ENCODE measurements around the gene KCNQ1.

KCNQ1 gene

GRCh38 chr11:2529636-2530035 lies 84.8 kb downstream of the KCNQ1 start:
- TF ChIP-seq, protein P1, sequence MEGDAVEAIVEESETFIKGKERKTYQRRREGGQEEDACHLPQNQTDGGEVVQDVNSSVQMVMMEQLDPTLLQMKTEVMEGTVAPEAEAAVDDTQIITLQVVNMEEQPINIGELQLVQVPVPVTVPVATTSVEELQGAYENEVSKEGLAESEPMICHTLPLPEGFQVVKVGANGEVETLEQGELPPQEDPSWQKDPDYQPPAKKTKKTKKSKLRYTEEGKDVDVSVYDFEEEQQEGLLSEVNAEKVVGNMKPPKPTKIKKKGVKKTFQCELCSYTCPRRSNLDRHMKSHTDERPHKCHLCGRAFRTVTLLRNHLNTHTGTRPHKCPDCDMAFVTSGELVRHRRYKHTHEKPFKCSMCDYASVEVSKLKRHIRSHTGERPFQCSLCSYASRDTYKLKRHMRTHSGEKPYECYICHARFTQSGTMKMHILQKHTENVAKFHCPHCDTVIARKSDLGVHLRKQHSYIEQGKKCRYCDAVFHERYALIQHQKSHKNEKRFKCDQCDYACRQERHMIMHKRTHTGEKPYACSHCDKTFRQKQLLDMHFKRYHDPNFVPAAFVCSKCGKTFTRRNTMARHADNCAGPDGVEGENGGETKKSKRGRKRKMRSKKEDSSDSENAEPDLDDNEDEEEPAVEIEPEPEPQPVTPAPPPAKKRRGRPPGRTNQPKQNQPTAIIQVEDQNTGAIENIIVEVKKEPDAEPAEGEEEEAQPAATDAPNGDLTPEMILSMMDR (IDR thresholded peaks at IDR 0.05; ENCODE audit: insufficient read depth, low read length, poor library complexity, severe bottlenecking), result no peak
- no peaks in the 10 kb centered on the region; the same call in 1 of the 2 replicates for H3K27me3 ChIP-seq (replicated peaks; ENCODE audit: control insufficient read depth, insufficient read depth, low read length)
- no peak for DNase-seq (ENCODE audit: extremely low read depth, insufficient read length)
- no peaks in the 10 kb centered on the region for H3K36me3 ChIP-seq (ENCODE audit: control insufficient read depth, insufficient read depth, low read length)
- no peak overlapping the region for H3K4me3 ChIP-seq (replicated peaks; ENCODE audit: low read depth, low read length)

DNA sequence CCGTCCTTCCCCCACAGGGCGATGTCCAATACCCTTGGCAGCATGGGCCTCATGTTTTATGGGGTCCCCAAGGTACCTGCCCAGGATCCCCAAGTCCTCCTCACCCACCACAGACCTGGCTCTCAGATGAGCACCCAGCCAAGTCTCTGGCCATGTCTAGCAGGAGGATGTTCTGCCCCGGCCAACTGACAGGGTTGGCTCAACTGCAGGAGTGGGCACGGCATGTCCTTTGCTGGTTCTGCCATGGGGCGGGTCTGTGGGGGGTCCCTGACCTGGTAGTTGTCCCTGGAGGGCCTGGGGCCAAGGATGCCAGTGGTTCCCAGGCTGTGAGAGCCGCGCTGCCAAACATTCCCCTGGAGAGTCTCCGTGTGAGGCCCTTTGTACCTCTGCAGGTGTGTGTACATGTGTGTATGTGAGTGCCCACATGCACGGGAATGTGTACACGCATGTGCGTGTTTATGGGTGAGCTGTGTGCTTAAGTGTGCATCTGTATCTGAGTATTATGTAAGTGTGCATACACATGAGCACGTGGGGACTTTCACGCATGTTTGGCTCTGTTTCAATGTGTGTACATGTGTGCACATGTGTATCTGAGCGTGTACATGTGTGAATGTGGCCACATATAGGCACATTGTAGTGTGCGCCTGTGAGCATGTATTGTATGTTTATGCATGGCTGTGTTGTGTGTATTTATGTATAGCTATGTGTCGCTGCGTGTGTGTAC lies 85.5 kb downstream of the KCNQ1 start:
- H3K27me3 ChIP-seq (replicated peaks; ENCODE audit: control insufficient read depth, insufficient read depth, low read length), result no peaks in the 10 kb centered on the region
- TF ChIP-seq, protein P1 (IDR thresholded peaks at IDR 0.05; ENCODE audit: insufficient read depth, low read length, poor library complexity, severe bottlenecking), result no peak
- no peaks in the 10 kb centered on the region for H3K36me3 ChIP-seq (ENCODE audit: control insufficient read depth, insufficient read depth, low read length)
- H3K4me3 ChIP-seq (replicated peaks; ENCODE audit: low read depth, low read length), result no peak overlapping the region
- DNase-seq (ENCODE audit: extremely low read depth, insufficient read length), result no peak

DNA sequence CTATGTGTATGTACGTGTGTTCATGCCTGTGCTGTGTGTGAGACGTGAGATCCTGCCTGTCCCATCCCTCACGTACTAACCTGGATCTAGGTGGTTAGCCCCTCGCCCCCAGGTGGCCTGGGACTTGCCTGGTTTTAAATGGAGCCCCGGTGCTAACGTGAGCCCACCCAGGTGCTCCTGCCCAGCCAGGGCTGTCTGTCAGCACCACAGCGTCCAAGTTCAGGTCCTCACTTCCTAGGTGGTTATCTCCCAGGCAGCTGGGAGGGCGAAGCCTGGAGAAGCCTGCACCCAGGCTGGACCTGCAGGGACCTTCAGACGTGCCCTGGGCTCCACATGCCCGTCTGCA lies 86.0 kb downstream of the KCNQ1 start:
- DNase-seq (ENCODE audit: extremely low read depth, insufficient read length), result no peak
- Histone ChIP-seq H3K4me3 (replicated peaks; ENCODE audit: low read depth, low read length) (no peak overlapping the region), H3K36me3 (ENCODE audit: control insufficient read depth, insufficient read depth, low read length) (no peaks in the 10 kb centered on the region), H3K27me3 (replicated peaks; ENCODE audit: control insufficient read depth, insufficient read depth, low read length) (no peaks in the 10 kb centered on the region)
- TF ChIP-seq, protein P1 (IDR thresholded peaks at IDR 0.05; ENCODE audit: insufficient read depth, low read length, poor library complexity, severe bottlenecking), result no peak

GRCh38 chr11:2531277-2531986 lies 86.6 kb downstream of the KCNQ1 start:
- TF ChIP-seq, protein P1 (IDR thresholded peaks at IDR 0.05; ENCODE audit: insufficient read depth, low read length, poor library complexity, severe bottlenecking), result peak; percentile 91
- peak; percentile 40 for DNase-seq (ENCODE audit: extremely low read depth, insufficient read length)
- Histone ChIP-seq H3K36me3 (ENCODE audit: control insufficient read depth, insufficient read depth, low read length) (no peaks in the 10 kb centered on the region), H3K27me3 (replicated peaks; ENCODE audit: control insufficient read depth, insufficient read depth, low read length) (no peaks in the 10 kb centered on the region), H3K4me3 (replicated peaks; ENCODE audit: low read depth, low read length) (no peak overlapping the region)

- DNase-seq (ENCODE audit: extremely low read depth, insufficient read length), result no peak
- H3K36me3 ChIP-seq (ENCODE audit: control insufficient read depth, insufficient read depth, low read length), result no peaks in the 10 kb centered on the region
- H3K27me3 ChIP-seq (replicated peaks; ENCODE audit: control insufficient read depth, insufficient read depth, low read length), result no peaks in the 10 kb centered on the region
- no peak overlapping the region for H3K4me3 ChIP-seq (replicated peaks; ENCODE audit: low read depth, low read length)
- TF ChIP-seq, protein P1 (IDR thresholded peaks at IDR 0.05; ENCODE audit: insufficient read depth, low read length, poor library complexity, severe bottlenecking), result no peak
Observed at GRCh38 chr11:2531987-2532703, 87.3 kb downstream of the KCNQ1 start.

Data from GM06990 (cell line).